ENCODE results near the gene IFITM2.
"Not testable (repeated sequence)": the region's sequence is repeated elsewhere in the genome, so short reads cannot be mapped to it uniquely, and the experiment has no call there.

Gene IFITM2

DNA sequence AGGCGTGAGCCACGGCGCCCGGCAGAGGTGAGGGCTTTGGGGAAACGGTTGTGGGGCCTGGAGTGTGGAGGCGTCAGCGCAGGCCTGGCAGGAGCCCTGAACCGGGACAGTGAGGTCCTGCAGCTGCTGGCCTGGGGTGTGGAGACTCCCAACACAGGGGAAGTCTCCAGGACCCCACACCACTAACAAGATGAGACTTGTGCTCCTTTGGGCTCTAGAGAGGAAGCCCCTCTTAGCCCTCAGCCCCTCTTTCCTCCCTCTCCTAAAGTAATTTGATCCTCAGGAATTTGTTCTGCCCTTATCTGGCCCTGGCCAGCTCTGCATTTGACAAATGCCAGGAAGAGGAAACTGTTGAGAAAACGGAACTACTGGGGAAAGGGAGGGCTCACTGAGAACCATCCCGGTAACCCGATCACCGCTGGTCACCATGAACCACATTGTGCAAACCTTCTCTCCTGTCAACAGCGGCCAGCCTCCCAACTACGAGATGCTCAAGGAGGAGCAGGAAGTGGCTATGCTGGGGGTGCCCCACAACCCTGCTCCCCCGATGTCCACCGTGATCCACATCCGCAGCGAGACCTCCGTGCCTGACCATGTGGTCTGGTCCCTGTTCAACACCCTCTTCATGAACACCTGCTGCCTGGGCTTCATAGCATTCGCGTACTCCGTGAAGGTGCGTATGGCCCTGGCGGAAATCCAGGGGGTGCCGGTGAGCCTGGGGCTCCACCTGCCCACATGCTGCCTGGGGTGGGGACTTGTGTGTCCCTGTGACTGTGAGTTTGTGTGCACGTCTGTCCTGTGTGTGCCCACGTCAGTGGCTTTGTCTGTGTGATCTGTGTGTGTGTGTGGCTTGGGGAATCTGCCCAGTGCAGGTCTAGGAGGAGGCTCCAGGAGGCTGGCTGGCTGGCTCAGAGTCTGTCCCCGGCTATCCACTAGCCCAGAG lies at the start of gene IFITM2:
IFITM2 (plus strand) TSS at position 51 of the 943 bp plus-strand sequence; CDS start at position 428, 377 bp downstream.
- not testable (repeated sequence) for DNase-seq (ENCODE audit: low read depth in 2 of 2)

DNA sequence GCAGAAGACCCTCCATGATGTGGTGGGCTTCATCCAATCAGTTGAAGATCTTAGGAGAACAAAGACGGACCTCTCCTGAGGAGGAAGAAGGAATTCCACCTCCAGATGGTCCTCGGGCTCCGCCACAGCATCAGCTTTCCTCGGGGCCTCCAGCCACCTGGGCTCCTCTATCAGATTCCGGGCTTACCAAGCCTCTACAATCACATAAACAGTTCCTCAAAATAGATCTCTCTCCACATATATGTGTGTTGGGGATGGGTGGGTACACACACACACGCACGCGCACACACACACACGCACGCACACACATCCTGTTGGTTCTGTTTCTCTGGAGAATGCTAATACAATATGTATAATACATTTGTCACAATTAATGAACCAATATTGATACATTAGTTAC lies 48.2 kb upstream of the IFITM2 start:
- no peak for DNase-seq (ENCODE audit: low read depth in 2 of 2)

DNA sequence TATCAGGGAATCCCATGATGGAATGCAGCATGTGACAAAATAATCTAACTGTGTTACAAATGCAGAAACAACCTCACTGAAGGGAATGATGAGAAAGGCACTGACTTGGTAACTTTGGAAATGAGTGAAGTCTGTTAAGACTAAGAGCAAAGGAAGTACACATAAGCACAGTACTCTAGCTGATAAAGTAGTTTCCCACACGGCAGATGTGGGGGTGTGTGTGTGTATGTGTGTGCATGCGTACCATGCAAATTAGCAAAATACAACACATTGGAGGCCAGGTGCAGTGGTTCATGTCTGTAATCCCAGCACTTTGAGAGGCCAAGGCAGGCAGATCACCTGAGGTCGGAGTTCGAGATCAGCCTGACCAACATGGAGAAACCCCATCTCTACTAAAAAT lies 46.0 kb upstream of the IFITM2 start:
- no peak for DNase-seq (ENCODE audit: low read depth in 2 of 2)

DNA sequence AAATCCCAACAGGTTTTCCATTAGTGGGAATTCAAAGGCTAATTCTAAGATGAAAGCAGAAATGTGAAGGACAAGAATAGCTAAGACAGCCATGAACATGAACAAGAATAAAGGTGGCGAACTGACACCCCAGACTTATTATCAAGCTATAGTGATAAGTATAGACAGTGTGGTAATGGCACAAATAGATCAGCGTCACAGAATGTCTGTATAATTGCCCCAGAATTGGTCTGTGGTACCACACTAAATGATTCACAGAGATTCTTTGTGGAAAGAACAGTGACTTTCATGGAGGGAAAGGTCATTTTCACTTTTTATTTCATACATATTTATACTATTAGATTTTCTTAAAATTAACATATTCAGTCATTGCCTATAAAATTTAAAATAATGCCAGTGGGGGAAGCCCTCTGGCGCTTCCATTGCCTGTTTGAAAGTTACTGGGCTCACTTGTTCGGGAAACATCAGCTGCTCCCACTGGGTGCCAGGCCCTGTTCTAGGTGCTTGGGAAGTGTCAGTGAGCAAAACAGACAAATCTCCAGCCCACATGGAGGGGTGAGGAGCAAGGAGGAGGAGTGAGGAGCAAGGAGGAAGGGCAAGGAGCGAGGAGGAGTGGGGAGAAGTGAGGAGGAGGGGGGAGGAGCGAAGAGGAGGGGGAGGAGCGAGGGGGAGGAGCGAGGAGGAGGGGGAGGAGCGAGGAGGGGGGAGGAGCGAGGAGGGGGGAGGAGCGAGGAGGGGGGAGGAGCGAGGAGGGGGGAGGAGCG lies 40.8 kb upstream of the IFITM2 start:
- no peak for DNase-seq (ENCODE audit: low read depth in 2 of 2)

DNA sequence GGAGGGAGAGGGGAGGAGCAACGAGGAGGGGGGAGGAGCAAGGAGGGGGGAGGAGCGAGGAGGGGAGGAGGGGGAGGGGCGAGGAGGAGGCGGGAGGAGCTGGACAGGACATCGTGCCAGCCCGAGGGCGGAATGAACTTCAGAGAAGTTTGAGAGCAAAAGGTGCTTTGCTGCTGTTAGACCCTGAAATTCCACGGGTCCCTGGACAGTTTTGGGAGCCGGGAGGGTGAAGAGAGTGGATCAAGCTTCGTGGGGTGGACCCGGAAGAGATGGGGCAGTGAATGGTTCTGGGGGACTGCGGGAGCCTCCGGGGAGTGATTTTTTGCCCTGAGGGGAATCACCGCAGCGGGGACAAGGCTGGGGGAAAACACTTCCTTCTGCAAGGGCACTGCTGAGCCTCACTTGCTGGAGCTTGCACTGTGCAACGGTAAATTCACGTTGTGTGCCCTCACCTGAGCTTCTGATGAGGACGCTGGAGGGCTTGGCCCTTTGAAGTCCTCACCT lies 40.1 kb upstream of the IFITM2 start:
- DNase-seq (ENCODE audit: low read depth in 2 of 2): no peak

DNA sequence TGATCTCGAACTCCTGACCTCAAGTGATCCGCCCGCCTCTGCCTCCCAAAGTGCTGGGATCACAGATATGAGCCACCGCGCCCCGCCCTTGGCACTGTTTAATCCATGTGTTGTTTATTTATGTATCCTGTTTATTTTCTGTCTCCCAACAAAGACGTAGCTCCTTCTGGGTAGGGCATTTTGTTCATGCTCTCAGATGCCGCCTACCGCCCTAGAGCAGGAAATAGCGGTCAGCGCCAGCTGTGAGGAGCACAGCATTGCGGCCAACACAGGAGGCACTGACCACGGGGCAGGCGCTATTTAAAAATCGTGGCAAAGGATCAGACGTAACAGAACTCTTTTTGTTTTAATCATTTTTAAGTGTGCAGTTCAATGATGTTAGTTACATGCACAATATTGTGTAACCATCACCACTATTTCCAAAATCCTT lies 38.9 kb upstream of the IFITM2 start:
- DNase-seq (ENCODE audit: low read depth in 2 of 2): not testable (repeated sequence)

DNA sequence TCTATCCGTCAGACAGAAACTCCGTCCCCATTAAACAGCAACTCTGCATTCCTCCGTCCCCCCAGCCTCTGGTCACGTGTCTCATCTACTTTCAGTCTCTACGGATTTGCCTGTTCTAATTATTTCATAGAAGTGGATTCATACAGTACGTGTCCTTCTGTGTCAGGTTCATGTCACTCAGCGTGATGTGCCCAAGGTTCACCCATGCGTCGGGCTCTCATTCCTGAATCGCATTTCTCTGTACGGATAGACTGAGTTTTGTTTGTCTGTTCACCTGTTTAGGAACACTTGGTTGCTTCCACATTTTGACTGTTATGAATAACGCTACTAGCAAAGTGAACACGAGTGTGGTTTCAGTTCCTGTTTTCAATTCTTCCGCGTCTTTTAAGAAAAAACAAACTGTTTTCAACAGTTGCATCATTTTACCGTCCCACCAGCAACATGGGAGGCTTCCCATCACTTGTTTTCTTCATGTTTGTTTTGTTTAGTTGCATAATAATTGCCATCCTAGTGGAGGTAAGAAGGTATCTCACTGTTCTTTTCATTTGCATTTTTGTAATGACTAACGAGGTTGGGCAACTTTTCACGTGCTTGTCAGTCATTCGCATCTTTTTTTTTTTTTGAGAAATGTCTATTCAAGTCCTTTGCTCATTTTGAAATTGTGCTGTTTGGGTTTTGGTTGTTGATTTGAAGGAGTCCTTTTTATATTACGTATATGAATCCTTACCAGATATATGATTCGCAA lies 38.3 kb upstream of the IFITM2 start:
- DNase-seq (ENCODE audit: low read depth in 2 of 2): peak in 1 of 2 donors; percentile 11

DNA sequence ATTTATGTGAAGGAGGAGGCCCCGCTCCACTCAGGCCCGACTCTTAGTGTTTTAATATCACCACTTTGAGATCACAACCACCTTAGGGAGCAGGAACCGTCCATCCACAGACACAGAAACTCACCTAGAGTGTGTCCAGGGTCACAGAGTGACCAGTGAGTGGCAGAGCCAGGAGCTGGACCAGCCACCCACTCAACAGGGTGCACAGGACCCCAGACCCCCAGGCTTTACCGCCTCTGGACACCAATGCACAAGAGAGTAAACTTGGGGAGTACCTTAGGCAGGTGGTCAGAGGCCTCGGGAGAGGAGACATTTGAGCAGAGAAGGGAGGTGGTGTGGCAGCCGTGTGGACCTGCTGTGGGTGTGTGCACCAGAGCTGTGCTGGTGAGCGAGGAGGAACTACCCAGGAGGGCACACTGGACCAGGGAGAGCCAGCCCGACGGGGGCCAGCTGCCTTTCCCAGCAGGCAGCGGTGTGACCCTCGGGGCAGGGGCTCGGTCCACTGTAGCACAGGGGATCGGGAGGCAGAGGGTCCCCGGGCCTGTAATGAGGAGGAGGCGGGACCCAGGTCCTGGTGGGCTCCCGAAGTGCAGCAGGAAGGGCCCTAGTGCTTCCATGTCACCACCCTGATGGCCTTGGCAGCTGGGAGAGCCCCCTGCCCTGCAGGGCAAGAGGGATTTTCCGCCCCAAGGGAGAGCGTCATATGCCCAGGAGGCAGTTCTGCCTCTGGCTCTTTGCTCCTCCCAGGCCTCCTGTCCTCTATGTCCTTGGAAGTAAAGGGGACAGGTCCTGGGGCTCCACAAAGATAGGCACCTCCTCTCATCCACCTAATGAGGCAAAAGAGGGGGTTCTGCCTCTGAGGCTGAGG lies 36.9 kb upstream of the IFITM2 start:
- DNase-seq (ENCODE audit: low read depth in 2 of 2): no peak

DNA sequence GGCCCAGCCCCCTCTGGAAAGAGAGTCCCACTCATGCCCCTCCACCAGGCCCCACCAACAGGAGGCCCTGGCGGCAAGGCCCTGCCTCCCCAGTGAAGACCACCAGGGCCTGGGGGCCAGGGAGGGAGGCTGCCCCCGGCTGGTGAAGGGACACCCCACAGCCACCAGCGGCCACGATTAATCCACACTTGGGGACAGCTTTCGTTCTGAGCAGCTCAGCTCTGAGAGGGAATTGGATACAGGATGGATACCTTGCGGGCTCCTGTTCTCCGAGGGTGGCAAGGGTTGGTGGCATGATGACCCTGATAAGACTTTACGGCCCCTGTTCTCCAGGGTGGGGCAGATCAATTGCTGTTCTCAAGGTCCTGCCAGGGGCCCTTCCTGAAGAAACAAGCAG lies 36.3 kb upstream of the IFITM2 start:
- no peak for DNase-seq (ENCODE audit: low read depth in 2 of 2)

DNA sequence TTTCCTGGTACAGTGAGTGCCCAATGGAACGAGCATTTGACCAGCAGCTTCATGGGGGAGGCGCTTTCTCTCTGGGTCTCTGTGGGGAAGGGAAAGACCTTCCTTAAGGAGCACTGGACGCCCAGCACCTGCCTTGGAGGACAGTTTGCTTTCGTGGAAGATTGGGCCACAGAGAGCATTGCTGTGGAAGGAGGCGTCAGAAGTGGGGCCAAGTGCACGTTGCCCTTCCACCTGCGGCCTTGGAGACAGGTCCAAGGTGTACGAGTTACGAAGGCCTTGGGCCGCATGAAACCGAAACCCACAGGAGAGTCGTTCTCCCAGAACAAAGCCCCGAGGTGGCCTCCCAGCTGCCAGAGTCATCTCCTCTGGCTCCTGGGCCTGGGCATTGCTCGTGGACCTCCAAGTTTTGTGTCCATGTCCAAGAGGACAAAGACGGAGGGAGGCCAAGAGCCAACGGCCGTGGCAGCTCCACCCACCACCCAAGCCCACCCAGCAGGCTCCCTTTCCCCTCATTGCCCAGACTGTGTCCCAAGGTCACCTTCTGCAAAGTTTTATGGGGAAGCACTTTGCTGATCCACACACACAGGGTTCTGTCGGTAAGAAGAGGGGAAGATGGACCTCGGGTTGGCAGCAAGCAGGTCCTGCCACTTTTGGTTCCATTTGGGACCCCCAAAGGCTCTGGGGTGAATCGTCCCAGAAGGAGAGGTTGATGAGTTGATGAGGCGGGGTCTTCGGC lies 35.3 kb upstream of the IFITM2 start:
- no peak for DNase-seq (ENCODE audit: low read depth in 2 of 2)

DNA sequence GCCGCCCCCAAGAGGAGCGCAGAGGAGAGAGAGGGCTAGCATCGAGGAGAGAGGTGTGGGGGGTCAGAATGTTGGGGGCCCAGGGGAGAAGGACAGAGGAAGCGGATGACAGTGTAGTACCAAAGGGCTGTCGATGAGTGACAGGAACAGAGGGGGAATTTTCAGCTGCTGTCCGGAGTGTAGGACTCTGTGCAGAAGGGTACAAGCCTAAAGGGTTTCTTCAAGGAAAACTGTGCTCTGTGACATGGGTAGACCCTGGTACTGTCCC lies 34.8 kb upstream of the IFITM2 start:
- DNase-seq (ENCODE audit: low read depth in 2 of 2): no peak

DNA sequence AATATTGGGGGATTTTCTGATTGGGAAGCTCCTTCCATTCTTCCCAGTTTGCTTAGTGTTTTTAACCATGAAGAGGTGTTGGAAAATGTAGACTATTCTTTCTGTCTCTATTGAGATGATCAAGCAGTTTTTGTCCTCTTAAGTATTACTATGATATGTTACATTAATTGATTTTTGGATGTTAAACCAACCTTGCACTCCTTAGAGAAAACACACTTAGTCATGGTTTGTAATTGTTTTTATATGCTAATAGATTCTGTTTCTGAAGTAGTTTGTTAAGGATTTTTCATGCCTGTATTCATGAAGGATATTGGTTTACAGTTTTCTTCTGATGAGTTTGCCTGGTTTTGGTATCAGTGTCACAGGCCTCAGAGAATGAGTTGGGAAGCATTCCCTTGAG lies 31.4 kb upstream of the IFITM2 start:
- no peak for DNase-seq (ENCODE audit: low read depth in 2 of 2)

DNA sequence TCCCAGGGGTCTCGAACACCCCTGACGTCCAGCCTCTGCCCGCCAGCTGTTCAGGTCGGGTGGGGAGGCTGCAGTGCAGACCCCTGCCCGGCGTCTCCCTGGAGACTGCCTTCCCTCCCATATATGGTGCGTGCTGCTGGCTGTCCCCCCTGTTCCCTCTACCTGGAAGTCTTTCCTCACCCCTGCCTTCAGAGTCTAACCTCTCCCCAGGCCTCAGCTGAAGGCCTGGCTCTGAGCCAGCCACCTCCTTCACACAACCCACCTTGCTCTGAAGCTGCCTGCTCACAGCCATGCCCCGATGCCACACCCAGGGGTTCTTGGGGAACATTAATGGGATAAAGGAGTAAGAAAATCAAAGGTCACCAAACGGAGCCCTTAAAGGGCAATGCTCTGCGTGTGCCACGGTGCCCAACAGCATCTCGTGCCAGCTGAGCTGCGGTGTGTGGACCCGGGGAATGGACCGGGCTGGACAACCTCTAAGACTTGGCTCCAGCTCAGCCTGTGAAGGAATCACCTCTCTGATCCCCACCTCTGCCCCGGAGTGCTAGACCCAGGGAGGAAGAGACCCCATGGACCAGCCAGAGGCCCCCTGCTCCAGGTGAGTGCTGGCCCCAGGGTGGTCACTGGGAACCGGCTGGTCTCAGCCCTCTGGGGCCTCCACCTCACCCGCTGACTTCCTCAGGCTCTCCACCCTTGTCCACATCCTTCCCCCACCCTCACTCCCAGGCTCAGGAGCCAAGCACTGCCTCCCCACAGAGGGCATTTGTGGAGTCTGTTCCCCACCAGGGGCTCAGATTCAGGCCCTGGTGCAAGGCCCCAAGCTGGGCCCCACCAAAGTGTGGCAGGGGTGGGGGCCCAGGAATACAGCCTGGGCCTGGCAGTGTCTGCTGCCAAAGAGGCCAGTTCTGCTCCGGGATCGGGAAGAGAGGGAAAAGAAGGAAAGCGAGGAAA lies 29.3 kb upstream of the IFITM2 start, which contains the start of gene NLRP6:
NLRP6 (plus strand) TSS at position 407 of the 951 bp plus-strand sequence; CDS start at position 570, 163 bp downstream.
- DNase-seq (ENCODE audit: low read depth in 2 of 2): no peak

DNA sequence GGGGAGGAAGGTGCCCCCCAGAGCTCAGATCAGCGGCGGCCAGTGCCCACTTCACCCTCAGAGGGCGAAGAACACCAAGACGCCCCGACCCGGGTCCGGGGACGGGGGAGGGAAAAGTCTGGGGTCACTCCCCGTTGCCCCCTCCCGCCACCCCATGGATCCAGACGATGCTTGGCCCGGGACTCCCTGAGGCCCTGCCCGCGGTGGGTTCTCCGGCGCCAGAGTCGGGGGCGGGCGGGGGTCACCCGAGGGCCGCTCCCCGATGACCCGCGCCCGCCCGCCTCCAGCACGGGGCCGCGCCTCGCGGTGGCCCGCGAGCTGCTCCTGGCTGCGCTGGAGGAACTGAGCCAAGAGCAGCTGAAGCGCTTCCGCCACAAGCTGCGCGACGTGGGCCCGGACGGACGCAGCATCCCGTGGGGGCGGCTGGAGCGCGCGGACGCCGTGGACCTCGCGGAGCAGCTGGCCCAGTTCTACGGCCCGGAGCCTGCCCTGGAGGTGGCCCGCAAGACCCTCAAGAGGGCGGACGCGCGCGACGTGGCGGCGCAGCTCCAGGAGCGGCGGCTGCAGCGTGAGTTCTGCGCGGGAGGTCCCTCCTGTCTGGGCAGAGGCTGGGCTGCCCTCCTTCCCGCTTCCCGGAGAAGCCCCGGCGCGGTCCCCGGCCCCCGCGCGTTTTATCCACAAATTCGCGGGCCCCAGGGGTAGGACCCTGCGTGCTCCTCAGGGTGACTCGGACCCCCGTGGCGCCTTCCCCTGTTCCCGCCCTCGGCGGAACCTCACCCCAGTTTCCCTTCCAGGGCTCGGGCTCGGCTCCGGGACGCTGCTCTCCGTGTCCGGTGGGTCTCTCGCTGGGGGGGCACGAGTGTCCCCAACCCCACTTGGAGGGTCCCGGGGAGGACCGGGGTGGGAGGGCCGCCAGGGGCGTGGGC lies 28.3 kb upstream of the IFITM2 start:
- no peak for DNase-seq (ENCODE audit: low read depth in 2 of 2)

DNA sequence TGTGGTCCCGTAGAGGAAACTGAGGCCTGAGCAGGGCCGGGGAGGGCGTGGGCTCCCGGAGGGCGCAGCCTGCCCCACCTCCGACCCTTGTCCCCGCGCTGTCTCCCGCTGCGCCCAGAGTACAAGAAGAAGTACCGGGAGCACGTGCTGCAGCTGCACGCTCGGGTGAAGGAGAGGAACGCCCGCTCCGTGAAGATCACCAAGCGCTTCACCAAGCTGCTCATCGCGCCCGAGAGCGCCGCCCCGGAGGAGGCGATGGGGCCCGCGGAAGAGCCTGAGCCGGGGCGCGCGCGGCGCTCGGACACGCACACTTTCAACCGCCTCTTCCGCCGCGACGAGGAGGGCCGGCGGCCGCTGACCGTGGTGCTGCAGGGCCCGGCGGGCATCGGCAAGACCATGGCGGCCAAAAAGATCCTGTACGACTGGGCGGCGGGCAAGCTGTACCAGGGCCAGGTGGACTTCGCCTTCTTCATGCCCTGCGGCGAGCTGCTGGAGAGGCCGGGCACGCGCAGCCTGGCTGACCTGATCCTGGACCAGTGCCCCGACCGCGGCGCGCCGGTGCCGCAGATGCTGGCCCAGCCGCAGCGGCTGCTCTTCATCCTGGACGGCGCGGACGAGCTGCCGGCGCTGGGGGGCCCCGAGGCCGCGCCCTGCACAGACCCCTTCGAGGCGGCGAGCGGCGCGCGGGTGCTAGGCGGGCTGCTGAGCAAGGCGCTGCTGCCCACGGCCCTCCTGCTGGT lies 27.5 kb upstream of the IFITM2 start:
- DNase-seq (ENCODE audit: low read depth in 2 of 2): no peak

DNA sequence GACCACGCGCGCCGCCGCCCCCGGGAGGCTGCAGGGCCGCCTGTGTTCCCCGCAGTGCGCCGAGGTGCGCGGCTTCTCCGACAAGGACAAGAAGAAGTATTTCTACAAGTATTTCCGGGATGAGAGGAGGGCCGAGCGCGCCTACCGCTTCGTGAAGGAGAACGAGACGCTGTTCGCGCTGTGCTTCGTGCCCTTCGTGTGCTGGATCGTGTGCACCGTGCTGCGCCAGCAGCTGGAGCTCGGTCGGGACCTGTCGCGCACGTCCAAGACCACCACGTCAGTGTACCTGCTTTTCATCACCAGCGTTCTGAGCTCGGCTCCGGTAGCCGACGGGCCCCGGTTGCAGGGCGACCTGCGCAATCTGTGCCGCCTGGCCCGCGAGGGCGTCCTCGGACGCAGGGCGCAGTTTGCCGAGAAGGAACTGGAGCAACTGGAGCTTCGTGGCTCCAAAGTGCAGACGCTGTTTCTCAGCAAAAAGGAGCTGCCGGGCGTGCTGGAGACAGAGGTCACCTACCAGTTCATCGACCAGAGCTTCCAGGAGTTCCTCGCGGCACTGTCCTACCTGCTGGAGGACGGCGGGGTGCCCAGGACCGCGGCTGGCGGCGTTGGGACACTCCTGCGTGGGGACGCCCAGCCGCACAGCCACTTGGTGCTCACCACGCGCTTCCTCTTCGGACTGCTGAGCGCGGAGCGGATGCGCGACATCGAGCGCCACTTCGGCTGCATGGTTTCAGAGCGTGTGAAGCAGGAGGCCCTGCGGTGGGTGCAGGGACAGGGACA lies 26.7 kb upstream of the IFITM2 start:
- no peak for DNase-seq (ENCODE audit: low read depth in 2 of 2)
